Right lobe of liver (tissue), 6 donors: ENCODE results near the gene FXYD7. TPM values are rescaled to one million over a fixed set of nuclear protein-coding genes. Genes with fewer than 3 reads are reported as not detected.

Source experiments
- ATAC-seq, 4 donors: fragments of 200-7000 bp; cut with Tn5 transposase; one replicate each; pipeline ENCODE4 v1.9.1; 2020; ENCODE audit warnings: mild to moderate bottlenecking in 4 of 4, moderate library complexity in 4 of 4
- DNase-seq, 3 donors: peaks; one replicate each; pipeline ENCODE4 v3.0.0-alpha.2; 2020
- H3K27ac ChIP-seq, 3 donors: fragments of 200-600 bp; one replicate each; pipeline ENCODE4 v1.8.0; 2022
- H3K27me3 ChIP-seq, 2 donors: fragments of 200-600 bp; one replicate each; pipeline ENCODE4 v1.8.0; 2022
- H3K36me3 ChIP-seq, 4 donors: fragments of 200-600 bp; sonication (generic) in 1 of 4; one replicate each; pipeline versions ENCODE4 v1.5.1 to v1.8.0; 2017 to 2022; ENCODE audit warnings: control low read depth in 1 of 4
- H3K4me1 ChIP-seq, 4 donors: fragments of 200-600 bp; sonication (generic) in 1 of 4; one replicate each; pipeline versions ENCODE4 v1.5.1 to v1.8.0; 2017 to 2022; ENCODE audit warnings: control low read depth in 1 of 4
- H3K4me3 ChIP-seq, 3 donors: fragments of 200-600 bp; one replicate each; pipeline ENCODE4 v1.8.0; 2022
- H3K9me3 ChIP-seq, 4 donors: fragments of 200-600 bp; sonication (generic) in 1 of 4; one replicate each; pipeline versions ENCODE4 v1.5.1 to v1.8.0; 2017 to 2022; ENCODE audit warnings: control low read depth in 1 of 4
- CTCF ChIP-seq, 4 donors: fragments of 200-600 bp in 3 of 4; fragments of 450-650 bp in 1 of 4; IDR thresholded peaks; one replicate each; pipeline versions ENCODE4 v1.5.1 to v1.8.0; 2016 to 2022; ENCODE audit warnings: antibody characterized with exemption in 4 of 4, mild to moderate bottlenecking in 2 of 4
- POLR2A ChIP-seq: fragments of 450-650 bp; IDR thresholded peaks from one replicate; pipeline ENCODE4 v1.6.1; 2017; ENCODE audit warnings: antibody characterized with exemption, mild to moderate bottlenecking
- WGBS: methylation state at CpG from one replicate; pipeline ENCODE4 v1.1.6; 2018; ENCODE audit warnings: low coverage, low lambda C conversion rate; ENCODE audit not compliant: insufficient coverage; ENCODE audit errors: missing lambda C conversion rate; 5-methylcytosine and 5-hydroxymethylcytosine counted together
- intact Hi-C, 2 donors: fragments of 100-400 bp; cut with DNase I; formaldehyde crosslinking; loops; one replicate each; pipeline versions ENCODE4 v1.11.2 to v1.14.1; 2022
- long read RNA-seq: library from polyadenylated mRNA; unstranded; transcript quantifications from one replicate; pipeline ENCODE4 v2.0.0, GENCODE V29; 2019
- total RNA-seq, 6 experiments: library from RNA; depleted of rRNA in 2 of 6; stranded (reverse); fragments of >200 nt in 2 of 6; fragmentation: NEBNext Ultra II Directional in 3 of 6; extraction: Animal tissue kit (Norgen Biotek cat#: 25700) in 3 of 6; gene quantifications; one replicate each; pipeline versions ENCODE4 v1.1.0 to v1.2.4, GENCODE V29; 2016 to 2023
- donor health status: DM: no; HTN: yes; CAD: no.
- donor health status: DM: no; HTN: no; CAD: no.
- donor health status: DM: no; HTN: no; CAD: no.
- donor health status: DM: no; HTN: yes; CAD: no.
- donor health status: DM: no; HTN: yes; CAD: no.

FXYD7 gene
- under 1 TPM in 1 of 6 experiments, not detected in 5; 0.49 TPM for total RNA-seq
- long read RNA-seq, result 0 reads

DNA sequence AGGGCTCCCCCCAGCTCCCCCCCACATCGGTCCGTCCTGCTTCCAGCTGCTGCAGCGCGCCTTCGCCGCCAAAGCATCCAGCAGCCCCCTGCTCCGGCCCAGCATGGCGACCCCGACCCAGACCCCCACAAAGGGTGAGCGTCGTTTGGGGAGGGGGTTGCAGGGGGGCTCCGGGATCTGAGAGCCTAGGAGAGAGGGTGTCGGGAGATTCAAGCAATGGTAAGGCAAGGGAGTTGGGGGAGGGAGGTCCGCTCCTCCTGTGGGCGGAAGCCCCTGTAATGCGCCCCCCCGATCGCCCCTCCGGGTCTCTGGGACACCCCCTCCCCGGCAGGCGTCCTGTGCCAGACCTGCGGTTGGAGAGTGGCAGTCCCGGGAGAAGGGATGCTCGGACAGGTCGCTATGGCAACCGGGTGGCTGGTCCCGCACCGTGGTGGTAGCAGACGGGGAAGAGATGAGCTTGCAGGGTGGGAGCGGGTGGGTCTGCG is at the start of gene FXYD7:
Gene FXYD7, plus strand, starts transcription at position 25 of the 485 bp plus-strand sequence. Its CDS starts 79 bp downstream, at position 104.
- Histone ChIP-seq H3K27me3 (no peaks in the 10 kb centered on the region), H3K9me3 (no peaks in the 10 kb centered on the region), H3K27ac (no peak within 1 kb of the TSS), H3K4me3 (no peak within 1 kb of the TSS), H3K36me3 (peaks cover 0 to 6% (median 0%) of the 10 kb centered on the region in 4 donors), H3K4me1 (peaks cover 0 to 21% (median 4%) of the 10 kb centered on the region in 4 donors)
- no peak for TF ChIP-seq POLR2A
- TF ChIP-seq CTCF (IDR thresholded peaks at IDR 0.05), result peak in 1 of 4 donors; percentile 20
- DNase-seq, result peak in 1 of 3 donors; percentile 33
- ATAC-seq, result no peak
- intact Hi-C loops, result no loop called here
- 34% methylated on average over 6 of the region's 31 CpGs for WGBS

DNA sequence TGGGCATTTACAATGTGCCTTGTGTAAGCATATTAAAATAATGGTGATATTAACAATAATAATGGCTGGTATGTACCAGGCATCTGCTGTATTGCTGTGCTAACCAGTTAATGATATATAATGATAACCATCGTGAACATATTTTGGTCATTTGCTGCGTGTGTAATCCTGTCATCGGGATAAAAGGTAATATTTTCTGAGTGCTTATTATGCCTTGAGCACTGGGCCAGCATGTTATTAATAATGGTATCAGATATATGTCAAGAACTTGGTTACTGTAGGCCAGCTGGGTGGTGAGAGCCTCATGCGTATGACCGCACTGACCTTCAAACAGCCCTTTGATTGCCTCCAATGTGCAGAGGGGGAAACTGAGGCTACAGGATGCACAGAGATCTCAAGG is 49.6 kb upstream of the FXYD7 start:
- intact Hi-C loops, result no loop called here
- Histone ChIP-seq H3K4me1 (peaks cover 0 to 21% (median 8%) of the 10 kb centered on the region in 4 donors), H3K9me3 (no peaks in the 10 kb centered on the region), H3K27me3 (no peaks in the 10 kb centered on the region), H3K4me3 (no peak overlapping the region), H3K27ac (no peak overlapping the region), H3K36me3 (no peaks in the 10 kb centered on the region)
- 88% methylated on average over 5 of the region's 5 CpGs for WGBS
- no peak for ATAC-seq
- TF ChIP-seq CTCF (IDR thresholded peaks at IDR 0.05), result no peak
- TF ChIP-seq POLR2A, result no peak
- no peak for DNase-seq

GRCh38 chr19:35093941-35094647 is 49.0 kb upstream of the FXYD7 start:
- no peak overlapping the region for H3K4me3 ChIP-seq
- H3K9me3 ChIP-seq, result no peaks in the 10 kb centered on the region
- TF ChIP-seq POLR2A (no peak), CTCF (IDR thresholded peaks at IDR 0.05) (no peak)
- intact Hi-C loops, result no loop called here
- H3K4me1 ChIP-seq, result peaks cover 0 to 21% (median 9%) of the 10 kb centered on the region in 4 donors
- no peaks in the 10 kb centered on the region for H3K27me3 ChIP-seq
- no CpG with 5 or more reads among the region's 11 CpGs for WGBS
- ATAC-seq (no peak), DNase-seq (peak in 1 of 3 donors; percentile 45)
- no peaks in the 10 kb centered on the region for H3K36me3 ChIP-seq
- H3K27ac ChIP-seq, result no peak overlapping the region

DNA sequence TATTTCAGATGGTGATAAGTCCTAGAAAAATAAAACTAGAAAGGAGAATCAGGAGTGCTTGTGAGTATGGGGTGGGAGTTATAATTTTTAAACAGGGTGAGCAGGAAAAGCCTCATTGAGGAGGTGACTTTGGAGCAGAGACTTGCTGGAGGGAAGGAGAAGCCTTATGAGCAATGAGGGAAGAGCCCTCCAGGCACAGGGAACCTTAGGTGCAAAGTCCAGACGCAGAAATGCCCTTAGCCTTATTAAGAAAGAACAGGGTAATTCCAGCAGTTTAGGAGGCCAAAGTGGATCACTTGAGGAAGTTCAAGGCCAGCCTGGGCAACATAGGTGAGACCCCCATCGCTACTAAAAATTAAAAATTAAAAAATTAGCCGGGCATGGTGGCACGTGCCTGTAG is 48.4 kb upstream of the FXYD7 start:
- DNase-seq (no peak), ATAC-seq (no peak)
- no peaks in the 10 kb centered on the region for H3K9me3 ChIP-seq
- intact Hi-C loops, result no loop called here
- no peaks in the 10 kb centered on the region for H3K27me3 ChIP-seq
- H3K4me3 ChIP-seq, result no peak overlapping the region
- peaks cover 0 to 20% (median 6%) of the 10 kb centered on the region in 4 donors for H3K4me1 ChIP-seq
- 100% methylated on average over 4 of the region's 4 CpGs for WGBS
- no peaks in the 10 kb centered on the region for H3K36me3 ChIP-seq
- TF ChIP-seq CTCF (IDR thresholded peaks at IDR 0.05) (no peak), POLR2A (no peak)
- no peak overlapping the region for H3K27ac ChIP-seq
